Mucosa of descending colon (tissue), 3 donors: ENCODE measurements around the gene HTN1. TPM values are rescaled to one million over a fixed set of nuclear protein-coding genes. Genes with fewer than 3 reads are reported as not detected.

ENCODE experiments used
- ATAC-seq: fragments of 200-7000 bp; cut with Tn5 transposase; one replicate; pipeline ENCODE4 v1.9.1; 2020; ENCODE audit warnings: mild to moderate bottlenecking, moderate library complexity
- DNase-seq, 3 donors: peaks; one replicate each; pipeline ENCODE4 v3.0.0-alpha.2; 2020
- H3K36me3 ChIP-seq: fragments of 200-600 bp; one replicate; pipeline ENCODE4 v1.8.0; 2021; ENCODE audit warnings: low read depth, mild to moderate bottlenecking
- H3K4me1 ChIP-seq: fragments of 200-600 bp; one replicate; pipeline ENCODE4 v1.8.0; 2021; ENCODE audit warnings: low read depth, mild to moderate bottlenecking
- H3K4me3 ChIP-seq: fragments of 200-600 bp; one replicate; pipeline ENCODE4 v1.8.0; 2021; ENCODE audit warnings: mild to moderate bottlenecking
- H3K9me3 ChIP-seq: fragments of 200-600 bp; one replicate; pipeline ENCODE4 v1.8.0; 2021; ENCODE audit warnings: mild to moderate bottlenecking
- CTCF ChIP-seq: fragments of 200-600 bp; IDR thresholded peaks from one replicate; pipeline ENCODE4 v1.8.0; 2022; ENCODE audit warnings: antibody characterized with exemption, mild to moderate bottlenecking
- intact Hi-C, 2 donors: fragments of 100-400 bp; cut with DNase I in 1 of 2; cut with micrococcal nuclease in 1 of 2; formaldehyde crosslinking; loops; one replicate each; pipeline versions ENCODE4 v1.11.0 to v1.11.1; 2022; cut with DNase I, micrococcal nuclease
- total RNA-seq, 3 donors: library from RNA; stranded (reverse); fragmentation: NEBNext Ultra II Directional in 2 of 3; extraction: Animal tissue kit (Norgen Biotek cat#: 25700) in 2 of 3; gene quantifications; one replicate each; pipeline versions ENCODE4 v1.2.1 to v1.2.4, GENCODE V29; 2021 to 2023
- donor health status: DM: no; HTN: no; CAD: no; lungs with moderate emphysema.
- donor health status: DM: no; HTN: no; CAD: no.
- donor health status: DM: no; HTN: yes; CAD: no.

The HTN1 gene
- total RNA-seq, 3 donors from 2014 or later, result not detected

DNA sequence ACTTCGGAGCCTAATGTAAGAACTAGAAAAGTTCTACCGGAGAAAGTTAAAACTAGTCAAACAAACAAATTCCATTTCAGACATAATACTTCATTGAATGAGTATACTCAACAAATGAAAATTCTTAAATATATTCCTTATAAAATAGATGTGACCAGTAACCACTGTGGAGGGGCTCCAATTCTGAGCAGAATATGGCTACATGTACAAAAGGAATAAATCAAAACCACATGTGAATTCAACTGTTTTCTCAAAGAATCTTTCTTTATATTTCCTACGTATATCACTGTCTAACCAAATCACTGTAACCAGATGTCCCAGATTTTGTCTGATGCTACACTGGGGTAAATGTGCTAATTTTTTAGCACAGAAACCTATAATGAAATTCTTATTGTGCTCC is 49.0 kb downstream of the HTN1 start:
- Histone ChIP-seq H3K36me3 (no peaks in the 10 kb centered on the region), H3K4me1 (no peaks in the 10 kb centered on the region), H3K9me3 (no peaks in the 10 kb centered on the region), H3K4me3 (no peak overlapping the region)
- no peak for DNase-seq
- intact Hi-C loops, result no loop called here
- no peak for TF ChIP-seq CTCF
- ATAC-seq, result no peak

Other genes with a start within 250 kb of the HTN1 start
- gene SULT1E1, start 190.3 kb upstream of the HTN1 start, total RNA-seq, result under 1 TPM in 1 of 3 donors, not detected in 2; 0.26 TPM
- not detected for gene CSN1S1, start 119.4 kb upstream of the HTN1 start, total RNA-seq
- gene CSN2, start 84.7 kb upstream of the HTN1 start, total RNA-seq, result not detected
- not detected for gene STATH, start 54.5 kb upstream of the HTN1 start, total RNA-seq
- not detected for gene HTN3, start 22.0 kb upstream of the HTN1 start, total RNA-seq
- gene PRR27, start 103.8 kb downstream of the HTN1 start, total RNA-seq, result not detected
- gene ODAM, start 145.3 kb downstream of the HTN1 start, total RNA-seq, result 1 to 10 TPM in 1 of 3 donors, not detected in 2; 5.8 TPM
- not detected for gene FDCSP, start 175.7 kb downstream of the HTN1 start, total RNA-seq
- not detected for gene CSN3, start 192.2 kb downstream of the HTN1 start, total RNA-seq